Kasumi-1 (cell line): ENCODE results near the gene HBEGF.

Experiments
- DNase-seq, 2 experiments: peaks; one replicate each; lab custom pipeline; 2025; lab: John Stamatoyannopoulos, UW

The HBEGF gene, protein sequence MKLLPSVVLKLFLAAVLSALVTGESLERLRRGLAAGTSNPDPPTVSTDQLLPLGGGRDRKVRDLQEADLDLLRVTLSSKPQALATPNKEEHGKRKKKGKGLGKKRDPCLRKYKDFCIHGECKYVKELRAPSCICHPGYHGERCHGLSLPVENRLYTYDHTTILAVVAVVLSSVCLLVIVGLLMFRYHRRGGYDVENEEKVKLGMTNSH

DNA sequence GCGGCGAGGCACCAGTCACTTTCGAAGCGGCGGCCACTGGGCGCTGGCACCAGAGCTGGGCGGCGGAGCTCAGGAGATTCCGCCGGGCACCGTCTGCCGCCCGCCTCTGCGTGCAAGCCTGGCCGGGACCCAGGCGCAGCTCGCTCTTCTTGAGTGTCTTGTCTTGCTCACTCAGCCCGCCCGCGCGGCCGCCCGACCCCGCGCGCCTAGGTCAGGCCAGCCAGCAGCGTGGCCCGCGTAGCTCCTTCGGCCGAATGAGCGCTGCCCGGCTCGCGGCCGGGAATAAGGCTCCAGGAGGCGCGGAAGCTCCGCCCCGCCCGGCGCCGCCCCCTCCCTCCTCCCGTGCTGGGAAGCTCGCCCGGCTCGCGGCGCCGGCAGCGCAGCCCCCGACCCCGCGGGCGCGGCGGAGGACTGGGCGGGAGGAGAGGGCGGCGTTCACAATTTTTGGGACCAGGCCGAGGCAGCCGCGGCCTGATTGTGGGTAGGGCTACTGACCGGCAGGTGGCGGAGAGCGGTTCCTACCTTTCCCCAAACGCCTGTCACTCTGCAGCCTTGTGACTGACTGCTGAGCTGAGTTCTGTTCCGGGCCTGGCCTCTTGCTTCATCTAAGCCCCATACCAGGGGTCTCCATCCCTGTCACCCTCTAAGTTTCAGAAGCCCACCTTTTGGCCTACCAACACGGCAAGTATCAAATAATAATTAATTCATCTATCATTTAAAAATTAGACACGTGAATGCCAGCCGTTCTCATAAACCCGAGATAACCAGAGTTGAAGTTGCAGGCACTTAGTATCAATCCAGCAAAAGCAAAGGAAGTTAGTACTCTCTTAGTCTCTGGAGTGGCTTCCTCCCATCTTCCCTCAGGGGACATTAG, at the start of gene HBEGF:
HBEGF (minus strand) TSS at position 256 of the 874 bp plus-strand sequence. CDS start 275 bp downstream, outside the sequence.
- DNase-seq = peak in 1 of 2 experiments; percentile 54

DNA sequence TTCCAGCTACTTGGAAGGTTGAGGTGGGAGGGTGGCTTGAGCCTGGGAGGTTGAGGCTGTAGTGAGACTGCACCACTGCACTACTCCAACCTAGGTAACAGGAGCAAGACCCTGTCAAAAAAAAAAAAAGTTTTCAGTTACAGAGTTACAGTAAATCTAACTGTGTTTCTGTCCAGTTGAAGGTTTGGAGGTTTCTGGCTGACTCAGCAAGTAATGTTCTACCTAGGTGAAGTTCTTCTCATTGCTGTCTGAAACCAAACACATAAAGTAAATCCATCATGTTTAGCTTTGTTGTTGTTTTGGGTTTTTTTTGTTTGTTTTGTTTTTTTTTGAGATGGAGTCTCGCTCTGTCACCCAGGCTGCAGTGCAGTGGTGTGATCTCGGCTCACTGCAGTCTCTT, 47.3 kb upstream of the HBEGF start:
- DNase-seq = no peak

DNA sequence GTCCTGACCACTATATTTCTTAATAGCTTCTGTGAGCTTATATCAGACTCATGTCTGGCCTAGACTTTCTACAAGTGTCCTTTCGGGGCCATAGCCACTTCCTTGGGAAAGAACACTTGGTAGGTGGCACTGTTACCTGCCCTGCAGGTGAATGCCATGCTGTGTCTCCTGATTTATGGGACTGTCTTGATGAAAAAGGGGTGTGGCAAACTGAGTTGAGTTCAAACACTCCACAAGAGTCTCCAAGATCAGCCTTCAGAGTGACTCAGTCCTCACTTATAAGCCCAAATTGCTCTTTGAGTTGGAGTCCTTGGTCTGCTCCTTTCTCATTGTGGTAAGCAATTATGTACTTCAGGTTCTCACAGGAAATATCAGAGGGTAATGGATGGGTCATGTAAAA, 45.3 kb upstream of the HBEGF start:
- DNase-seq = no peak

DNA sequence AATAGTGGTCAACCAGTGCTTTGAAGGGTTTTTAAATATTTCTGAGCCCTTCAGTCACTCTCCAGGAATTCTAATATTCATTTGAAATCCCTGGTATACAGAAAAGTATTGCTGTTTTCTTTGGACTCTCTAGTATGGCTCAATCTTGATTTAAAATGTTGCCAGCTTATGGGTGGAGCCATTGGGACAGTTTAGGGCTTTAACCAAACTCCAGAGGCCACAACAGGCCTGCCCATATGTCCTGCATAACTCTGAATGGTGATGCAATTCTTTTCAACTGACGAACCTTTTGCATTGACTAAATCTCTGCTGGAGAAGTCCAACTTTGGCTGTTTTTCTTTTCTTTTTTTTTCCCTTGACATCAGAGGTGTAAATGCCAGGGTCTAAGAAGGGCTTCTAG, 44.9 kb upstream of the HBEGF start:
- no peak for DNase-seq

DNA sequence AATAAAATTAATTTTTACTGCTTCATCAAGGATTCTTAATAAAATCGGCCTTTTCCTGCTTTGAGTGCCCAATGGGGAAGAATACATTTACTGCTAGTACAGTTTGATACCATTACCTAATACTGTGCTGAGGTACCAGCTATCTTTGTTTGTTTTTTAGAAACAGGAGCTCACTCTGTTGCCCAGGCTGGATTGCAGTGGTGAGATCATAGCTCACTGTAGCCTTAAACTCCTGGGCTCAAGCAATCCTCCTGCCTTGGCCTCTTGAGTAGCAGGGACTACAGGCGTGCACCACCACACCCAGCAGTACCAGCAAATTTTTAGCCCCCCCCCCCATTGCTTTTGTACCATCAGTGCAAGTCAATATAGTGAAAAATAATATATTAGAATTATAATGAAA, 41.6 kb upstream of the HBEGF start:
- no peak for DNase-seq

DNA sequence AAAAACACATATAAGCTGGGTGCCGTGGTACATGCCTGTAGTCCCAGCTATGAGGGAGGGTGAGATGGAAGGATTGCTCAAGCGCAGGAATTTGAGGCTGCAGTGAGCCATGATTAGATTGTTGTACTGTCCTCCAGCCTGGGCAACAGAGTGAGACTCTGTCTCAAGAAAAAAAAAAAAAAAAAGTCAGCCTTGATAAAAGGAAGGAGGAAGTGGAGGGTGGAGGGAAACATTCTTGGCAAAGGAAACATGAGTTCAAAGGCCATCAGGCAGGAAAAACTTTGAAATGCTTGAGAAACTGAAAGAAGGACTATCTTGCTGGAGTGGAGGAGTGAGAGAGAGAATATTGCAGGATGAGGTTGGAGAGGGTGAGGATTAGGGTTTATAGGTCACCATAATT, 36.9 kb upstream of the HBEGF start:
- no peak for DNase-seq

DNA sequence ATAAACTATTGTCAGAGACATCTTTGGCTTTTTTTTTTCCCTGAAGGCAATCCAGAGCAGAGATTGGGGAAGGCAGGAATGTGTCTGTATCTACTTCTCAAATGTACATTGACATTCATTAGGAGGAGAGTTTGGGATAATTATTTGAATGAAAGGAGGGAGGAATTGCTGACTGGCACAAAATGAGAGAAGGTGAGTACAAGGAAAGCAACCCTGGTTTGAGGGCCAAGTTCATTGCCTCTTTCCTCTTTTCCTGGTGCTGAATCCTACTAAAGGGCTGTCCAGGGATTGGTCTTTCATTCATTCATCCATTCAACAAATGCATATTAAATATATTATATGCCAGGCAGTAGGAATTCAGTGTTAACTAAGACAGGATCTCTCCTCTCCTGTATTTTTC, 36.5 kb upstream of the HBEGF start:
- DNase-seq = no peak

DNA sequence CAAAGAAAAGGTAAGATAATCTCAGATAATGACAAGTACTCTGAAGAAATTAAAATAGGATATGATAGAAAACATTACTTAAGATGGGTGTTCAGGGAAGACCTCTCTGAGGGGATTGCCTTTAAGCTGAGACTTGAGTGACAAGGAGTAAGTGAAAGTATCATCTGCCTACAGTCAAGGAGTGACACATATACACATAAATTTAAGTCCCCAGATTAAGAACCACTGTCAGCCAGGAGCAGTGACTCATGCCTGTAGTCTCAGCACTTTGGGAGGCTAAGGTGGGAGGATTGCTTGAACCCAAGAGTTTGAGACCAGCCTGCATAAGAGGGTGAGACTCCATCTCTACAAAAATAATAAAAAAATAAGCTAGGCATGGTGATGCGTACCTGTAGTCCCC, 35.6 kb upstream of the HBEGF start:
- DNase-seq = no peak

DNA sequence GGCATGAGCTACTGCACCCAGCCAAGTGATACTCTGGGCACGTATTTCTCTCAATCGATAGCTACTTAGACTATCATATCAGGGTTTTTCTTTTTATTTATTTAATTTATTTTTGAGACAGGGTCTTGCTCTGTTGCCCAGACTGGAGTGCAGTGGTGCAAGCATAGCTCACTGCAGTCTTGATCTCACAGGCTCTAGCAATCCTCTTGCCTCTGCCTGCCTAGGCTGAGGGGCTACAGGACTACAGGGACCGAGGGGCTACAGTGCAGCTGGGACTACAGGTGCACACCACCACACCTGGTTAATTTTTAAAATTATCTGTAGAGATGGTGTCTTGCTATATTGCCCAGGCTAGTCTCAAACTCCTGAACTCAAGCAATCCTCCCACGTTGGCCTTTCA, 34.9 kb upstream of the HBEGF start:
- no peak for DNase-seq

DNA sequence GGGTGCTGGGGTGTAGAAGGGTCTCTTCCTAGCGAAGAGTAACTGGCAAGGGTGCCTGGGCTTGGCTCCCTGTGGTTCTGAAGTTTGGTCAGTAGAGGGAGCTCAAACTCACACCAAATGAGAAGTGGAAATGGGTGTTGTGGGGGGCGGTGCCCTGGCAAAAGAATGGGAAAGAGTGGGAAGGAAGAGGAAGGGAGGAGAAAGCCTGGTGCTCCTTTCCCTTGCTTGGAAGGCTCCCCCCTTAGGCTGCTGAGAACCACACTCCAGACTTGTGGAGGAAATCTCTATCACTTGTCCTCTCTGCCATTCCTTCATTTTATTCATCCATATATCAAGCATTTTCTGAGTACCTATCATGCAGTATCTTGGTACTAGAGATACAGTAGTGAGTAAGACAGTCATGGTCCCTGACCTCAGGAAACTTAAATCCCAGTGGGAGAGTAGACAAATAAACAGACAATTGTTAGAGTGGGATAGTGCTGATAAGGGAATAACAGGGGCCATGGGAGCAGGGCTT, 26.6 kb upstream of the HBEGF start:
- peak; percentile 58 to 60 for DNase-seq

DNA sequence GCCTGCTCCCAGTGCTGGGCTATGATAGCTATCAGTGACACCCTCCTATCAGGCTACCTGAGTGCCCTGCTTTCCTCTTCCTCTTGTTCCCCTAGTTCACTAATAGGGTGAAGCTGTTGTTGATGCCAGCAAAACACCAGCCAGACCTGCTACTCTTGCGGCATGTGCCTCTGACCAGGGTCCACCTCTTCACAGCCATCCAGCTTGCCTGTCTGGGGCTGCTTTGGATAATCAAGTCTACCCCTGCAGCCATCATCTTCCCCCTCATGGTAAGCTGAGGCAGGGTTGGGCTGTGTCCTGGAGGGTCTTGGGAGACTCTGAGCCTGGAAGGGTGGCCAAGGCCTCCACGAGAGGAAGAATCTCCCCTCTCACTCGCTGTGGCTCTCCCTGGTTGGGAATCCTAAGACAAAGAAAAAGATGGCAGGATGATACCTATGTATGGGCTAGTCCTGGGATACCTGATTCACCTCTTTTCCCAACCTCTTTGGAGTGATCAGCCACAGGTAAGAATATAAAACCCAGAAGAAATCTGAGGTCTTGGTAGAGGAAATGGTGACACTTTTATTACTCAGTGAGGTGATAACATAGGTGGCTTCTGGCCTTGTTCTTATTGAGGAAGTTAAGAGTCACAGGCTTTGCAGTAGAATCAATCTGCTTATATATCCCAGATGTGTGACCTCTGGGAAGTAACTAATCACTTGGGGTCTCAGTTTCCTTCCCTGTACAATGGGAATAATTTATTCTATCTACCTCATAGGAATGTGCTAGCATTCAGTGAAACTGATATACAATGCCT, 25.2 kb upstream of the HBEGF start:
- no peak for DNase-seq

DNA sequence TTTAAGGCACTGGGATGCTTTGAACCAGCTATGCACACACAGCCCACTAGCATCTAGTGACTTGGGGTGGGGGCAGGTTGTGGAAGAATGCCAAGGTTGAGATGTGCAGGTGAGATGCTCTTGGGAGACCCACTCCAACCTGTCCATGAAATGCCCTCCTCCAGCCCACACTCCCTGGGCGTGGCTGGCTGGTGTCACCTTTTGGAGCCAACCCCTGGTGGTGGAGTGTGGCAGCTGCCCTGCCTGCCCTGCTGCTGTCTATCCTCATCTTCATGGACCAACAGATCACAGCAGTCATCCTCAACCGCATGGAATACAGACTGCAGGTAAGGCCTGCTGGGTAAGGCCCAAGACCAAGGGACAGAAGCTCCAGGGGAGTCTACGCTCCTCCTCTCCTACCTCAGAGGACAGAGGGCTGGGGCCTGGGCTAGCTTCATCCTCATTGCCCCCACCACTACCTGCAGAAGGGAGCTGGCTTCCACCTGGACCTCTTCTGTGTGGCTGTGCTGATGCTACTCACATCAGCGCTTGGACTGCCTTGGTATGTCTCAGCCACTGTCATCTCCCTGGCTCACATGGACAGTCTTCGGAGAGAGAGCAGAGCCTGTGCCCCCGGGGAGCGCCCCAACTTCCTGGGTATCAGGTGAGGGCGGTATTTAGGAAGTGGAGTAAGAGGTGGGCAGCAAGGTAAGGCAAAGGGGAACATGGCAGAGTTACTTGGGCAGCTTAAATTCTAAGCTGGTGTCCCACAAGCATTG, 21.0 kb upstream of the HBEGF start:
- DNase-seq = no peak

DNA sequence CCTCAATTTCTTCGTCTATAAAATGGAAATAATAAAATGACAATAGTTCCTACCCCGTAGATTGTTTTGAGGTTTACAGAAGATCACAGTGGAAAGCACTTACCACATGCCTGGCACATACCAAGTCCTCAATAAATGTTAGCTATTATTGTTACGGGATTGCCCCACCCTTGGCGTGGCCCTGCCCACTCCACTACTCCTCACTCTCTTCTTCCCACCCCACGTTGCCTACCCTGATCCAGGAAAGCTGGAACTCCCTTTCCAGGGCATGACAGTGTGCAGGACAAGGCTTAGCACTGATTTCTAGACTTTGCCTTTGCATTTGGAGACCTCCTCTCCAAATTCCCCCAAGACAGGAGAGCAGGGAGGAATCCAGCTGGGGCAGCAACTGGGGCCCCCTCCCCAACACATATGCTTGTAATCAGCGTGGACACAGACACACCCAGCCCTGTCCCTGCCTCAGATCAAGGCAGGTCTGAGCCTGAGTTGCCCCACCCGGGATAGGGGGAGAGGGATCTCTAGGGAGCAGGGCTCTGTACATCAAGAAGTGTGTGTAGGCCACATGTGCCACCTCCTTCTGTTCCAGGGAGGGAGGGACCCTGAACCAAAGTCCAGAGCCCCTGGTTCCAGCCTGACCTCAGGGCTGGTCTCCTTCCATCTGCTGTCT, 20.3 kb upstream of the HBEGF start:
- DNase-seq = no peak

DNA sequence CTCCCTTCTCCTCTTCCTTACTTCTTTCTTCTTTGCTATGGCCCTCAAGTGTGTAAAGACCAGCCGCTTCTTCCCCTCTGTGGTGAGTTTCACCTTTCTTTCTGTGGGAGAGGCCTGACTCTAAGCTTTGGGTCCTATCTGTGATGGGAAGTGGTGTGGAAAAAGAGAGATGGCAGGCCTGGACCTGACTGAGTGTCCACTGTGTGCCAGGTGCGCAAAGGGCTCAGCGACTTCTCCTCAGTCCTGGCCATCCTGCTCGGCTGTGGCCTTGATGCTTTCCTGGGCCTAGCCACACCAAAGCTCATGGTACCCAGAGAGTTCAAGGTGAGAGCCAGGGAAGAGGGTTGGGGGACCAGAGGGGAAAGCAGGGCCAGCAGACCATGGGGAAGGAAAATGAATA, 19.5 kb upstream of the HBEGF start:
- no peak for DNase-seq

DNA sequence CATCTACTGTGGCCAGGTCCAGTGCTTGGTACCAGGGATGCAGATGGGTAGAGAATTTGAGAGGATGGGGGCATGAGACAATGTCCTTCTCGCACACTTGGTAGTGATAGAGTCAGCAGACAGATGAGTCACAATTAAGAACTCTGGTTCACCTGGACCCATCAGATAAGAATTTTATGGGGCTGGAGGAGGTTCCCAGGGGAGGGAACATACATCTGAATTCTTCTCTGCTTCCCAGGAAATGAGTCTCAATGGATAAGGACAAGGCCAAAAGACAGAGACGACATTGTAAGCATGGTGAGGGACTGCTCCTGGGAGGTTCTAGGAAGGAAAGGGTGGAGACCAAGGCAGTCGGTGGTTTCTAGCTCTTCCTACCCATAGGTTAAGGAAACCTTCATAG, 18.9 kb upstream of the HBEGF start:
- DNase-seq = no peak

DNA sequence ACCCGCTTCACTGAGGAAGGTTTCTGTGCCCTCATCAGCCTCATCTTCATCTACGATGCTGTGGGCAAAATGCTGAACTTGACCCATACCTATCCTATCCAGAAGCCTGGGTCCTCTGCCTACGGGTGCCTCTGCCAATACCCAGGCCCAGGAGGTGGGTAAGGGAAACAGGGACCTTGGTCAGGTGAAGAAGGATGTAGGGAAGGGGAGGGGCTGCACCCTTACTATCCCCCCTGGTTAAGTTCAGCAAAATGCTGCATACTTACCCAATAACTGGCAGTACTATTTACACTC, 18.0 kb upstream of the HBEGF start:
- no peak for DNase-seq

DNA sequence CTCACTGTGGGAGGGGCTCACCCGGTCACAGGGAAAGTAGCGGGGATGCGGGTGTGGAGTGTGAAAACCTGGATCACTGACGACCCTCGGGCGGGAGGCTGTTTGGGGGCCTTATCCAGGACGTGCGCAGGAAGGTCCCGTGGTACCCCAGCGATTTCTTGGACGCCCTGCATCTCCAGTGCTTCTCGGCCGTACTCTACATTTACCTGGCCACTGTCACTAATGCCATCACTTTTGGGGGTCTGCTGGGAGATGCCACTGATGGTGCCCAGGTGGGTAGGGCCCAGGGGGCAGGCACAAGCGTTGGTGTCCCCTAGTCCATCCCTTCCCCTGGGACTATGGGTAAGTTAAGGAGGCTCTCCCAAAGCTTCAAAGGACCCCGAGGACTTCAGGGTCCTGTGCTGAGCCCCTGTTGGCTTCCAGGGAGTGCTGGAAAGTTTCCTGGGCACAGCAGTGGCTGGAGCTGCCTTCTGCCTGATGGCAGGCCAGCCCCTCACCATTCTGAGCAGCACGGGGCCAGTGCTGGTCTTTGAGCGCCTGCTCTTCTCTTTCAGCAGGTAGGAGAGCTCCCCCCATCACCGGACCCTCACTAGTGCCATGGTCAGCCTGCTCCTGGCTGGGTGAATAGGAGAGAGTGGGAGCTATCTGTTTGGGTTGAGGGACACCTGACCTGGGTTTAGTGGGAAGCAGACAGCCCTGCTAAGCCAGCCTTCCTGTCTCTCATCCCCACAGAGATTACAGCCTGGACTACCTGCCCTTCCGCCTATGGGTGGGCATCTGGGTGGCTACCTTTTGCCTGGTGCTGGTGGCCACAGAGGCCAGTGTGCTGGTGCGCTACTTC, 17.4 kb upstream of the HBEGF start:
- no peak for DNase-seq

DNA sequence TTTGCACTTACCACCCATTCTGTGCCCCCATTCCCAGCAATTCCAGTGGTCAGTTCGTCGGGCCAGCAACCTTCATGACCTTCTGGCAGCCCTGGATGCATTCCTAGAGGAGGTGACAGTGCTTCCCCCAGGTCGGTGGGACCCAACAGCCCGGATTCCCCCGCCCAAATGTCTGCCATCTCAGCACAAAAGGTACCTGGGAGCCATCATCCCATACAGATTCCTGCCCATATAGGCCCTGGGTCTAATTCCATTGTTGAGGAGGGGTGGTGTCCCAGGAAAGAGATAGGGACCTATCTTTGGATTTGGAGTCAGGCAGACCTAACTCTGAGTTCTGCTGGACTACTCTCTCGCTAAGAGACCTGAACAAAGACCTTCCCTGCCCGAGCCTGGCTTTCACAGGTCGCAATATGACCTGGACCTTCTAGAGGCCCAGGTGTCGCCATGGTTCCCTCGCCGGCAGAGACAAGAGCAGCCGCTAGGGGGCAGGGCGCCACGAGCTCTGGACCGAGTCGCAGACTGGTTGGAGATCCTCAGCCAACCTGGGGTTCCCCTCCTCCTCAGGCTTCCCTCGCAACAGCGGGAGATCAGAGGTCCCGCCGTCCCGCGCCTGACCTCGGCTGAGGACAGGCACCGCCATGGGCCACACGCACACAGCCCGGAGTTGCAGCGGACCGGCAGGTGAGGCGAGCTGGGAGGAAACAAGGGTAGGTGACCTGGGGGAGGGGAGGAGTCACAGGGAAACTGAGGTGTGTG, 16.6 kb upstream of the HBEGF start:
- DNase-seq = peak; percentile 55 to 58

DNA sequence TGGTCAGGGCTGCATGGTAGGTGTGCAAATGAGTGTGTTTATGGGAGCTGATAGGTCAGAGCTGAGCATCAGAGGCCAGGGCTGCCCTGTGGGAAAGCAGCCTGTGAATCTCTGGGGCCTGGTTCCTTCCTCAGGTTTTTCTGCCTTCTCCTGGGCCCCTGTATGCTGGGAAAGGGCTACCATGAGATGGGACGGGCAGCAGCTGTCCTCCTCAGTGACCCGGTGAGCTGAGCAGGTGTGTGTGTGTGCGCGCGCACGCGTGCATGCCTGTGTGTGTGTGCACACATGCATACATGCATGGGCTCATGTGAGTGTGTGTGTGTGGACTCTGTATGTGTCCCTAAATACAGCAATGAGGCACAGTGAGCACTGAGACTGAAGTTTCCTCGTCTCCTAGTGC, 15.9 kb upstream of the HBEGF start:
- no peak for DNase-seq

DNA sequence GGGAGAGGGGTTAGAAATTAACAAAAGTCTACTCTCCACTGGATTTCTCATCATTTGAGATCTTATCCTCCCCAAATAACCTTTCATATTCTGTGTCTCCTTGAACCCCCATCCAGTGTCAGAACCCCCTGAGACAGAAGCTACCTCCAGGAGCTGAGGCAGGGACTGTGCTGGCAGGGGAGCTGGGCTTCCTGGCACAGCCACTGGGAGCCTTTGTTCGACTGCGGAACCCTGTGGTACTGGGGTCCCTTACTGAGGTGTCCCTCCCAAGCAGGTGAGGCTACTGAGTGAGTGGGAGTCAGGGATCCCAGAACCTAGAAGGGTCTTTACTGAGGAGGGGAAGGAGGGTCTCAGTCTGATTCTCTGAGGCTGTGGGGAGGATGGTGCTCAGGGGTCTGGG, 15.5 kb upstream of the HBEGF start:
- no peak for DNase-seq
